ENCODE measurements around the gene MS4A8.

Gene MS4A8

GRCh38 chr11:60703374-60703773, 4.0 kb downstream of the MS4A8 start:
- TF ChIP-seq CTCF (IDR thresholded peaks at IDR 0.05; ENCODE audit: insufficient read depth, low read length, poor library complexity, severe bottlenecking) (no peak), EZH2phosphoT487 (conservative IDR thresholded peaks at IDR 0.05; ENCODE audit: low read length) (no peak)
- H3K9me2 ChIP-seq (replicated peaks; ENCODE audit: insufficient read depth, low read length): no peaks in the 10 kb centered on the region
- no peaks in the 10 kb centered on the region for H3K79me2 ChIP-seq (ENCODE audit: insufficient read depth, low read length)
- no peaks in the 10 kb centered on the region for H4K20me1 ChIP-seq (ENCODE audit: low read depth, low read length)
- H3K4me2 ChIP-seq (ENCODE audit: low read depth, low read length, poor library complexity, severe bottlenecking): no peak overlapping the region
- no peak overlapping the region for H3K27ac ChIP-seq (ENCODE audit: low read depth, low read length)
- H3K9me3 ChIP-seq (ENCODE audit: insufficient read depth, low read length): no peaks in the 10 kb centered on the region
- H3K4me3 ChIP-seq (ENCODE audit: insufficient read depth, low read length, poor library complexity, severe bottlenecking): no peak overlapping the region
- H2AFZ ChIP-seq (ENCODE audit: low read depth, low read length, severe bottlenecking): no peak overlapping the region
- no peaks in the 10 kb centered on the region for H3K27me3 ChIP-seq (ENCODE audit: low read length)
- H3F3A ChIP-seq (ENCODE audit: insufficient read depth): no peaks in the 10 kb centered on the region
- H3K36me3 ChIP-seq (ENCODE audit: low read length): no peaks in the 10 kb centered on the region
- no peak overlapping the region for H3K9ac ChIP-seq (ENCODE audit: low read length)

GRCh38 chr11:60705895-60706294, 6.5 kb downstream of the MS4A8 start:
- Histone ChIP-seq H4K20me1 (ENCODE audit: low read depth, low read length) (no peaks in the 10 kb centered on the region), H2AFZ (ENCODE audit: low read depth, low read length, severe bottlenecking) (no peak overlapping the region), H3K4me3 (ENCODE audit: insufficient read depth, low read length, poor library complexity, severe bottlenecking) (no peak overlapping the region), H3K9me3 (ENCODE audit: insufficient read depth, low read length) (no peaks in the 10 kb centered on the region), H3F3A (ENCODE audit: insufficient read depth) (no peaks in the 10 kb centered on the region), H3K9ac (ENCODE audit: low read length) (no peak overlapping the region), H3K27me3 (ENCODE audit: low read length) (no peaks in the 10 kb centered on the region), H3K36me3 (ENCODE audit: low read length) (no peaks in the 10 kb centered on the region), H3K9me2 (replicated peaks; ENCODE audit: insufficient read depth, low read length) (no peaks in the 10 kb centered on the region), H3K27ac (ENCODE audit: low read depth, low read length) (no peak overlapping the region), H3K4me2 (ENCODE audit: low read depth, low read length, poor library complexity, severe bottlenecking) (no peak overlapping the region), H3K79me2 (ENCODE audit: insufficient read depth, low read length) (no peaks in the 10 kb centered on the region)
- no peak for TF ChIP-seq CTCF (IDR thresholded peaks at IDR 0.05; ENCODE audit: insufficient read depth, low read length, poor library complexity, severe bottlenecking)
- no peak for TF ChIP-seq EZH2phosphoT487 (conservative IDR thresholded peaks at IDR 0.05; ENCODE audit: low read length)

- TF ChIP-seq EZH2phosphoT487 (conservative IDR thresholded peaks at IDR 0.05; ENCODE audit: low read length) (no peak), CTCF (IDR thresholded peaks at IDR 0.05; ENCODE audit: insufficient read depth, low read length, poor library complexity, severe bottlenecking) (no peak)
- no peak overlapping the region for H2AFZ ChIP-seq (ENCODE audit: low read depth, low read length, severe bottlenecking)
- no peaks in the 10 kb centered on the region for H3K36me3 ChIP-seq (ENCODE audit: low read length)
- no peak overlapping the region for H3K27ac ChIP-seq (ENCODE audit: low read depth, low read length)
- H3F3A ChIP-seq (ENCODE audit: insufficient read depth): no peaks in the 10 kb centered on the region
- H4K20me1 ChIP-seq (ENCODE audit: low read depth, low read length): no peaks in the 10 kb centered on the region
- no peaks in the 10 kb centered on the region for H3K9me3 ChIP-seq (ENCODE audit: insufficient read depth, low read length)
- no peaks in the 10 kb centered on the region for H3K79me2 ChIP-seq (ENCODE audit: insufficient read depth, low read length)
- no peaks in the 10 kb centered on the region for H3K9me2 ChIP-seq (replicated peaks; ENCODE audit: insufficient read depth, low read length)
- no peaks in the 10 kb centered on the region for H3K27me3 ChIP-seq (ENCODE audit: low read length)
- no peak overlapping the region for H3K4me2 ChIP-seq (ENCODE audit: low read depth, low read length, poor library complexity, severe bottlenecking)
- no peak overlapping the region for H3K9ac ChIP-seq (ENCODE audit: low read length)
- no peak overlapping the region for H3K4me3 ChIP-seq (ENCODE audit: insufficient read depth, low read length, poor library complexity, severe bottlenecking)
These were observed 7.5 kb downstream of the MS4A8 start for GRCh38 chr11:60706931-60707330.

Data from SU-DHL-6 (cell line).